K562 treated with DMSO at 1 percent for 4 hours (cell line): ENCODE results near the gene TRIM47. TPM values are rescaled to one million over a fixed set of nuclear protein-coding genes. Genes with fewer than 3 reads are reported as not detected.

Source experiments
- total RNA-seq: library from RNA; unstranded; fragments of 300-600 nt; gene quantifications from 2 replicates; pipeline ENCODE4 v1.2.3, GENCODE V29; 2022; ENCODE audit not compliant: insufficient read depth

Gene TRIM47, protein sequence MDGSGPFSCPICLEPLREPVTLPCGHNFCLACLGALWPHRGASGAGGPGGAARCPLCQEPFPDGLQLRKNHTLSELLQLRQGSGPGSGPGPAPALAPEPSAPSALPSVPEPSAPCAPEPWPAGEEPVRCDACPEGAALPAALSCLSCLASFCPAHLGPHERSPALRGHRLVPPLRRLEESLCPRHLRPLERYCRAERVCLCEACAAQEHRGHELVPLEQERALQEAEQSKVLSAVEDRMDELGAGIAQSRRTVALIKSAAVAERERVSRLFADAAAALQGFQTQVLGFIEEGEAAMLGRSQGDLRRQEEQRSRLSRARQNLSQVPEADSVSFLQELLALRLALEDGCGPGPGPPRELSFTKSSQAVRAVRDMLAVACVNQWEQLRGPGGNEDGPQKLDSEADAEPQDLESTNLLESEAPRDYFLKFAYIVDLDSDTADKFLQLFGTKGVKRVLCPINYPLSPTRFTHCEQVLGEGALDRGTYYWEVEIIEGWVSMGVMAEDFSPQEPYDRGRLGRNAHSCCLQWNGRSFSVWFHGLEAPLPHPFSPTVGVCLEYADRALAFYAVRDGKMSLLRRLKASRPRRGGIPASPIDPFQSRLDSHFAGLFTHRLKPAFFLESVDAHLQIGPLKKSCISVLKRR
- 2.6 and 3.6 TPM in 2 replicates for total RNA-seq

DNA sequence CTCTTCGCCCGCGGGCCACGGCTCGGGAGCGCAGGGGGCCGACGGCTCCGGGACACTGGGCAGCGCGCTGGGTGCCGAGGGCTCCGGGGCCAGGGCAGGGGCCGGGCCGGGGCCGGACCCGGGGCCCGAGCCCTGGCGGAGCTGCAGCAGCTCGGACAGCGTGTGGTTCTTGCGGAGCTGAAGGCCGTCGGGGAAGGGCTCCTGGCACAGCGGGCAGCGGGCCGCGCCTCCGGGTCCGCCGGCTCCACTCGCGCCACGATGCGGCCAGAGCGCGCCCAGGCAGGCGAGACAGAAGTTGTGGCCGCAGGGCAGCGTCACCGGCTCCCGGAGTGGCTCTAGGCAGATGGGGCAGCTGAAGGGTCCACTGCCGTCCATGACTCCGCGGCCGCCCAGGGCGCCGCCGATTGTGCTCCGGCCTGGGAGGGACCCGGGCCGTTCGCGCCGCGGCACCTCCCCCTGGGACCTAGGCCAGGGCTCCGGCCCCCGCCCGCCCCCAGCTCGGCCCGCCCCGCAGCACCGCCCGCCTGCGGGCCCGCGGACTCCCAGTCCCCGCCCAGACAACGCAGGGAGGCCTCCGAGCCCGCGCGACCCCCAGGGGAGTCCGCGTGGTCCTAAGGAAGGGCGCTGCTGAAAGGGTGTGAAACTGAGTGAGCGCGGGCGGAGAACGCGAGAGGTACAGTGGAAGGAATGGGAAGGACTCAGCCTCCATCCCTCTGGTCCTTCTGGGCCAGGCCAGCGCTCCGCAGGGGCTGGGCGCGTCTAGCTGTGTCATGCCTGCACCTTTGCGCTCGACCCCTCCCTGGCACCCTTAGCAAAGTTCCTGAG is at the start of gene TRIM47:
TRIM47 (minus strand) TSS at position 408 of the 825 bp plus-strand sequence; CDS start at position 375, 33 bp downstream.

GRCh38 chr17:75904749-75905521 is 26.6 kb upstream of the TRIM47 start, which contains the start of gene MRPL38:
Gene MRPL38 (minus strand): TSS chr17:75904884. CDS start chr17:75904875, 9 bp downstream.

DNA sequence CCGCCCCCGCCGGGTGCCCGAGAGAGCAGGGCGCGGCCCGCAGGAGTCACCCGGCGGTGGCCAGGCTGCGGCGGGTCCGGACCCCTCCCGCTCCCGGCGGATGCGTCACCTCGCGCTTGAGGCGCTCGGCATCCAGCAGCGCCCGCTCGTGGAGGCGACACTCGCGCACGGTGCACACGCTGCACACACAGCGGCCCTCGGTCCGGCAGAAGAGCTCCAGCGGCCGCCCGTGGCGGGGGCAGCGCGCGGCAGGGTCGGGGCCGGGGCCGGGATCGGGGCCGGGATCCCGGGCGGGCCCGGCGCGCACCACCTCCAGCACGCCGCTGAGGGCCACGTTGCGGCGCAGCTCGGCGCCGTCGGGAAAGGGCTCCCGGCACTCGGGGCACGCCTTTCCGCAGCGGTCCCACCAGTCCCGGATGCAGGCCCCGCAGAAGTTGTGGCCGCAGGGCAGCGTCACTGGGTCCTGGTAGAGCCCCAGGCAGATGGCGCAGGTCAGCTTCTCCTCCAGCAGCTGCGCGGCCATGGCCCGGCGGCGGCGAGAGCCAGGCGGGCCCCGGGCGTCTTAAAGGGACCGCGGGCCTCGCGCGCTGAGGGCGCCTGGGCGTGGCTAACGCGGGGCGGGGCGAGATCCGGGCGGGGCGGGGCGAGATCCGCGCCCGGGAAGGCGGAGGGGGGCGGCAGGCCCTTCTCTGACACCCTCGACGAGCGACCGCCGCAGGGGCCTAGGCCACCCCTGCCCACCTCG is 18.2 kb upstream of the TRIM47 start, which contains the start of gene TRIM65:
TRIM65 (minus strand) TSS at position 537 of the 745 bp plus-strand sequence; CDS start at position 523, 14 bp downstream.

DNA sequence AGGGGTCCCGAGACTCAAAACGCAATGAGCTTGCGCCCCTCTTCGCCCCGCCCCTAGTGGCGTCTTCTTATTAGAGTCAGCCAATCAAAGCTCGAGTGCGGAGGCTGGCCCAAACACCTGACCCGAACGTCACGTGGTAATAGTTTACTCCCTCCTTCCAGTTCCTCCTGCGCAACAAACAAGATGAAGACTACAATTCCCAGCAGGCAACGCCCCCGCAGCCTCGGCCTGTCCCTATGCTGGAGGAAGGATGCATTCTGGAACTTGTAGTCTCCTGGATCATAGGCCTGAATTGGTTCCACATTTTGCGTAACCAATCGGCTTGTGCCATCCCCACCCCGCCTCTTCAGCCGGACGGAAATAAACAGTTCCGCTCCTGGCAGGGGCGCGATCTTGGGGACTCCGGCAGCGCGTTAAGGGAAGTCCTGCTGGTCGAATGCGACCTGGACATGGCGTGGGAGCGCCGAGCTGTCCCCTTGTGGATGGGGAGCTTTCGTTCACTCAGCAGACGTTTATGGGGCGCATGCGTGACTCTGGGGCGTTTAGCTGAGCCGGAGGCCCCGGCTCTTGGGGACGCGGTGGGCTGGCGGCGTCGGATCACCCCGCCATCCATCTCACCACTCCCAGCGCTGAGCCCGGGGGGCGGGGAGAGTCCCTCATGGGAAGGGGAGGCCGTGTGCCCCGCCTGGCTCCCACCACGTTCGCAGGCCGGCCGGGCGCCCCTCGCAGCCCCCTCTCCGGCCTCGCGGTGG is 22.9 kb downstream of the TRIM47 start, which contains the start of gene WBP2:
WBP2 (minus strand) TSS at position 26 of the 752 bp plus-strand sequence. CDS start 38 bp downstream, outside the sequence.

GRCh38 chr17:75843577-75844529 is 34.5 kb downstream of the TRIM47 start, which contains the start of gene UNC13D:
Gene UNC13D (minus strand): TSS chr17:75844404. CDS start chr17:75844337, 67 bp downstream.

Other genes with a start within 250 kb of the TRIM47 start
- gene SMIM5, start 245.1 kb downstream of the TRIM47 start, total RNA-seq = not detected in 2 replicates
- 19.1 and 20.5 TPM in 2 replicates for gene RECQL5, start 211.4 kb downstream of the TRIM47 start, total RNA-seq
- gene SAP30BP, start 211.2 kb downstream of the TRIM47 start, total RNA-seq = 45.2 and 54.9 TPM in 2 replicates
- 0.27 and 1.0 TPM in 2 replicates for gene ITGB4, start 157.1 kb downstream of the TRIM47 start, total RNA-seq
- gene GALK1, start 113.4 kb downstream of the TRIM47 start, total RNA-seq = 44.8 and 73.0 TPM in 2 replicates
- gene UNK, start 93.8 kb downstream of the TRIM47 start, total RNA-seq = 45.3 and 46.6 TPM in 2 replicates
- 164 and 167 TPM in 2 replicates for gene UNC13D, start 34.2 kb downstream of the TRIM47 start, total RNA-seq
- 133 TPM in 2 replicates for gene WBP2, start 23.2 kb downstream of the TRIM47 start, total RNA-seq
- gene TRIM65, start 18.4 kb upstream of the TRIM47 start, total RNA-seq = 21.2 and 26.6 TPM in 2 replicates
- 82.4 and 95.4 TPM in 2 replicates for gene MRPL38, start 26.3 kb upstream of the TRIM47 start, total RNA-seq
- gene FBF1, start 62.5 kb upstream of the TRIM47 start, total RNA-seq = 4.3 and 6.4 TPM in 2 replicates
- 13.2 and 15.1 TPM in 2 replicates for gene ACOX1, start 100.6 kb upstream of the TRIM47 start, total RNA-seq
- 23.1 and 24.3 TPM in 2 replicates for gene TEN1, start 100.7 kb upstream of the TRIM47 start, total RNA-seq
- 3.5 and 10.1 TPM in 2 replicates for gene CDK3, start 122.3 kb upstream of the TRIM47 start, total RNA-seq
- gene EVPL, start 148.7 kb upstream of the TRIM47 start, total RNA-seq = not detected in 2 replicates
- gene SRP68, start 193.9 kb upstream of the TRIM47 start, total RNA-seq = 87.4 and 92.9 TPM in 2 replicates
- not detected in 2 replicates for gene GALR2, start 196.2 kb upstream of the TRIM47 start, total RNA-seq
- 2.0 and 4.2 TPM in 2 replicates for gene ZACN, start 200.6 kb upstream of the TRIM47 start, total RNA-seq
- gene EXOC7, start 225.2 kb upstream of the TRIM47 start, total RNA-seq = 24.7 and 24.9 TPM in 2 replicates